GM21786 (cell line): ENCODE data around the gene AUTS2.

Experiments
- ATAC-seq: cut with Tn5 transposase; IDR thresholded peaks from one replicate; pipeline ENCODE4 v1.9.1; 2021; ENCODE audit not compliant: unreplicated experiment

The AUTS2 gene

GRCh38 chr7:70711452-70711851, 1113.2 kb downstream of the AUTS2 start:
- ATAC-seq, result no peak

- no peak for ATAC-seq
Observed at GRCh38 chr7:70712942-70713341, 1114.7 kb downstream of the AUTS2 start.

- ATAC-seq, result no peak
Observed at GRCh38 chr7:70714506-70715038, 1116.3 kb downstream of the AUTS2 start.

GRCh38 chr7:70717553-70718329, 1119.5 kb downstream of the AUTS2 start:
- no peak for ATAC-seq

- ATAC-seq, result no peak
Observed at GRCh38 chr7:70719125-70719524, 1120.8 kb downstream of the AUTS2 start.

GRCh38 chr7:70720191-70720873, 1122.1 kb downstream of the AUTS2 start:
- no peak for ATAC-seq

- ATAC-seq, result no peak
Observed at GRCh38 chr7:70721500-70721899, 1123.2 kb downstream of the AUTS2 start.

GRCh38 chr7:70723339-70723738, 1125.1 kb downstream of the AUTS2 start:
- no peak for ATAC-seq

GRCh38 chr7:70725448-70725847, 1127.2 kb downstream of the AUTS2 start:
- ATAC-seq, result no peak

- ATAC-seq, result no peak
Observed at GRCh38 chr7:70726294-70726693, 1128.0 kb downstream of the AUTS2 start.

- peak; percentile 79 for ATAC-seq
Observed at GRCh38 chr7:70726951-70727378, 1128.7 kb downstream of the AUTS2 start.

- ATAC-seq, result no peak
Observed at GRCh38 chr7:70727861-70728260, 1129.6 kb downstream of the AUTS2 start.

GRCh38 chr7:70728872-70729552, 1130.7 kb downstream of the AUTS2 start:
- ATAC-seq, result no peak

GRCh38 chr7:70729553-70730157, 1131.4 kb downstream of the AUTS2 start:
- ATAC-seq, result peak; percentile 32

GRCh38 chr7:70730451-70731110, 1132.3 kb downstream of the AUTS2 start:
- ATAC-seq, result no peak

- ATAC-seq, result no peak
Observed at GRCh38 chr7:70733090-70733489, 1134.8 kb downstream of the AUTS2 start.

GRCh38 chr7:70734411-70734810, 1136.1 kb downstream of the AUTS2 start:
- no peak for ATAC-seq

- ATAC-seq, result no peak
Observed at GRCh38 chr7:70735313-70735712, 1137.0 kb downstream of the AUTS2 start.

GRCh38 chr7:70736715-70737460, 1138.6 kb downstream of the AUTS2 start:
- peak; percentile 33 for ATAC-seq
